ENCODE measurements around the gene HTRA2.

HTRA2 gene
- long read RNA-seq, transcript HTRA2-201 (8 exons, 2,370 nt), result major isoform, 128 of 196 reads
- long read RNA-seq, transcript HTRA2-209 (7 exons, 1,771 nt), result minor isoform, 5 of 196 reads
- long read RNA-seq, partial matches to known transcripts, result 29 of 196 reads
- long read RNA-seq, other reads (novel, unspliced or antisense), result 30 of 196 reads

GRCh38 chr2:74529357-74530238, at the start of gene HTRA2, which contains the start of gene AUP1:
HTRA2 (plus strand) TSS chr2:74529933; CDS start chr2:74530007, 74 bp downstream.
AUP1 (minus strand) TSS chr2:74529706; CDS start chr2:74529629, 77 bp downstream.
- Histone ChIP-seq H3K4me3 (replicated peaks; ENCODE audit: insufficient read depth, low read length) (peak within 1 kb of the TSS; percentile 96), H3K27me3 (ENCODE audit: insufficient read depth, poor library complexity, severe bottlenecking) (no peaks in the 10 kb centered on the region), H3K27ac (replicated peaks) (peak within 1 kb of the TSS; percentile 93)
- DNase-seq (ENCODE audit: low read depth in 1 of 2, low spot score in 1 of 2), result peak; percentile 94 to 99
- TF ChIP-seq GABPA (IDR thresholded peaks at IDR 0.05; ENCODE audit: low read depth) (peak; percentile 87), REST (IDR thresholded peaks at IDR 0.05; ENCODE audit: insufficient replicate concordance, low read depth) (peak; percentile 67), CTCF (IDR thresholded peaks at IDR 0.05; ENCODE audit: insufficient read depth, low read length) (no peak), POLR2AphosphoS5 (IDR thresholded peaks at IDR 0.05; ENCODE audit: low read depth) (peak; percentile 93), SPI1 (IDR thresholded peaks at IDR 0.05; ENCODE audit: borderline replicate concordance, low read depth) (no peak)

- Histone ChIP-seq H3K27me3 (ENCODE audit: insufficient read depth, poor library complexity, severe bottlenecking) (no peaks in the 10 kb centered on the region), H3K27ac (replicated peaks) (no peak overlapping the region), H3K4me3 (replicated peaks; ENCODE audit: insufficient read depth, low read length) (peak overlapping the region; percentile 91)
- TF ChIP-seq REST (IDR thresholded peaks at IDR 0.05; ENCODE audit: insufficient replicate concordance, low read depth), result no peak
- no peak for DNase-seq (ENCODE audit: low read depth in 1 of 2, low spot score in 1 of 2)
These were observed 48.3 kb upstream of the HTRA2 start for GRCh38 chr2:74481431-74481830.

GRCh38 chr2:74481961-74482800, 47.6 kb upstream of the HTRA2 start:
- peak overlapping the region; percentile 91 for H3K4me3 ChIP-seq (replicated peaks; ENCODE audit: insufficient read depth, low read length)
- peak in 1 of 2 experiments; percentile 67 for DNase-seq (ENCODE audit: low read depth in 1 of 2, low spot score in 1 of 2)
- TF ChIP-seq GABPA (IDR thresholded peaks at IDR 0.05; ENCODE audit: low read depth), result no peak
- TF ChIP-seq SPI1 (IDR thresholded peaks at IDR 0.05; ENCODE audit: borderline replicate concordance, low read depth), result 0 out of 2 replicates have a peak, but pooled peaks have one; percentile 9
- peak overlapping the region; percentile 75 for H3K27ac ChIP-seq (replicated peaks)
- no peaks in the 10 kb centered on the region for H3K27me3 ChIP-seq (ENCODE audit: insufficient read depth, poor library complexity, severe bottlenecking)

GRCh38 chr2:74482801-74483674, 46.7 kb upstream of the HTRA2 start, which contains the start of the genes CCDC142 and TTC31:
CCDC142 (minus strand) TSS chr2:74482998; CDS start chr2:74482837, 161 bp downstream.
TTC31 (plus strand) TSS chr2:74483081; CDS start chr2:74483096, 15 bp downstream.
- H3K27ac ChIP-seq (replicated peaks), result peak within 1 kb of the TSS; percentile 75
- H3K4me3 ChIP-seq (replicated peaks; ENCODE audit: insufficient read depth, low read length), result peak within 1 kb of the TSS; percentile 91
- no peaks in the 10 kb centered on the region for H3K27me3 ChIP-seq (ENCODE audit: insufficient read depth, poor library complexity, severe bottlenecking)
- TF ChIP-seq CTCF (IDR thresholded peaks at IDR 0.05; ENCODE audit: insufficient read depth, low read length) (peak; percentile 92), REST (IDR thresholded peaks at IDR 0.05; ENCODE audit: insufficient replicate concordance, low read depth) (no peak), SPI1 (IDR thresholded peaks at IDR 0.05; ENCODE audit: borderline replicate concordance, low read depth) (no peak), GABPA (IDR thresholded peaks at IDR 0.05; ENCODE audit: low read depth) (peak; percentile 87), POLR2AphosphoS5 (IDR thresholded peaks at IDR 0.05; ENCODE audit: low read depth) (peak; percentile 47; the same call in 1 of the 2 replicates)
- peak in 1 of 2 experiments; percentile 98 for DNase-seq (ENCODE audit: low read depth in 1 of 2, low spot score in 1 of 2)
